Mesodermal cell (in vitro differentiated cells): Measurements from ENCODE around the gene B3GALNT2.
"Not testable (repeated sequence)": the region's sequence is repeated elsewhere in the genome, so short reads cannot be mapped to it uniquely, and the experiment has no call there.

Source experiments
- H3K27ac ChIP-seq: 2 replicates; pipeline ENCODE4 v1.7.0; 2013; ENCODE audit warnings: mild to moderate bottlenecking, low read depth, low read length, moderate library complexity; ENCODE audit not compliant: severe bottlenecking
- H3K36me3 ChIP-seq: 2 replicates; pipeline ENCODE4 v1.7.1; 2013; ENCODE audit warnings: mild to moderate bottlenecking, low read length, moderate library complexity; ENCODE audit not compliant: control insufficient read depth, insufficient read depth
- H3K4me1 ChIP-seq: one replicate; pipeline ENCODE4 v1.7.1; 2013; ENCODE audit warnings: mild to moderate bottlenecking, low read length; ENCODE audit not compliant: insufficient read depth, control insufficient read depth, poor library complexity, severe bottlenecking
- H3K4me3 ChIP-seq: 2 replicates; pipeline ENCODE4 v1.7.0; 2013; ENCODE audit warnings: low read length, control low read depth, mild to moderate bottlenecking; ENCODE audit not compliant: insufficient read depth, poor library complexity, severe bottlenecking; ENCODE audit errors: extremely low read depth
- H3K9me3 ChIP-seq: 2 replicates; pipeline ENCODE4 v1.7.1; 2013; ENCODE audit warnings: mild to moderate bottlenecking, low read length, moderate library complexity; ENCODE audit not compliant: control insufficient read depth
- WGBS, 2 experiments: methylation state at CpG; one replicate each; pipeline ENCODE4 v1.1.5; 2013; ENCODE audit warnings: missing lambda C conversion rate in 2 of 2; ENCODE audit not compliant: insufficient coverage in 2 of 2; 5-methylcytosine and 5-hydroxymethylcytosine counted together

Gene B3GALNT2

GRCh38 chr1:235470741-235471439 lies 33.4 kb downstream of the B3GALNT2 start:
- no peaks in the 10 kb centered on the region for H3K9me3 ChIP-seq
- no peak overlapping the region for H3K4me3 ChIP-seq
- no peak overlapping the region for H3K27ac ChIP-seq
- H3K36me3 ChIP-seq: peaks cover 38% of the 10 kb centered on the region
- WGBS, 2 experiments: 92 to 93% methylated on average over 3 of the region's 6 CpGs
- no peaks in the 10 kb centered on the region for H3K4me1 ChIP-seq

GRCh38 chr1:235469897-235470296 lies 34.4 kb downstream of the B3GALNT2 start:
- H3K27ac ChIP-seq: not testable (repeated sequence)

GRCh38 chr1:235468970-235469369 lies 35.3 kb downstream of the B3GALNT2 start:
- 86% methylated on average over 2 of the region's 4 CpGs; no CpG with 5 or more reads in 1 of the 2 experiments for WGBS, 2 experiments
- Histone ChIP-seq H3K36me3 (peaks cover 51% of the 10 kb centered on the region), H3K4me1 (no peaks in the 10 kb centered on the region), H3K4me3 (no peak overlapping the region), H3K27ac (no peak overlapping the region), H3K9me3 (no peaks in the 10 kb centered on the region)

More at GRCh38 chr1:235469897-235470296, 34.4 kb downstream of the B3GALNT2 start:
- WGBS, 2 experiments: no CpG with 5 or more reads among the region's 2 CpGs
- not testable (repeated sequence) for H3K9me3 ChIP-seq, H3K4me1 ChIP-seq, H3K4me3 ChIP-seq
- H3K36me3 ChIP-seq: peaks cover 44% of the 10 kb centered on the region

GRCh38 chr1:235468004-235468403 lies 36.2 kb downstream of the B3GALNT2 start:
- H3K9me3 ChIP-seq: no peaks in the 10 kb centered on the region
- H3K4me3 ChIP-seq: no peak overlapping the region
- WGBS, 2 experiments: 93% methylated on average over 2 of the region's 3 CpGs; no CpG with 5 or more reads in 1 of the 2 experiments
- H3K27ac ChIP-seq: no peak overlapping the region
- no peaks in the 10 kb centered on the region for H3K4me1 ChIP-seq
- H3K36me3 ChIP-seq: peaks cover 54% of the 10 kb centered on the region

GRCh38 chr1:235465066-235465465 lies 39.2 kb downstream of the B3GALNT2 start:
- 100% methylated on average over 1 of the region's 3 CpGs for WGBS, 2 experiments

GRCh38 chr1:235462832-235463231 lies 41.4 kb downstream of the B3GALNT2 start:
- H3K4me3 ChIP-seq, H3K4me1 ChIP-seq, H3K9me3 ChIP-seq, H3K27ac ChIP-seq: not testable (repeated sequence)
- H3K36me3 ChIP-seq: peaks cover 50% of the 10 kb centered on the region
- WGBS, 2 experiments: no CpG with 5 or more reads among the region's 3 CpGs

More at GRCh38 chr1:235465066-235465465, 39.2 kb downstream of the B3GALNT2 start:
- Histone ChIP-seq H3K4me1 (no peaks in the 10 kb centered on the region), H3K9me3 (no peaks in the 10 kb centered on the region), H3K4me3 (no peak overlapping the region), H3K36me3 (peaks cover 51% of the 10 kb centered on the region), H3K27ac (no peak overlapping the region)

GRCh38 chr1:235461954-235462353 lies 42.3 kb downstream of the B3GALNT2 start:
- WGBS, 2 experiments: no CpG with 5 or more reads among the region's 1 CpG

GRCh38 chr1:235460770-235461169 lies 43.5 kb downstream of the B3GALNT2 start:
- Histone ChIP-seq H3K27ac (no peak overlapping the region), H3K4me1 (no peaks in the 10 kb centered on the region), H3K9me3 (no peaks in the 10 kb centered on the region), H3K4me3 (no peak overlapping the region), H3K36me3 (peaks cover 40% of the 10 kb centered on the region)
- WGBS, 2 experiments: 94 to 100% methylated on average over 1 to 2 of the region's 5 CpGs

More at GRCh38 chr1:235461954-235462353, 42.3 kb downstream of the B3GALNT2 start:
- peaks cover 49% of the 10 kb centered on the region for H3K36me3 ChIP-seq
- no peak overlapping the region for H3K4me3 ChIP-seq
- H3K4me1 ChIP-seq: no peaks in the 10 kb centered on the region
- no peaks in the 10 kb centered on the region for H3K9me3 ChIP-seq
- no peak overlapping the region for H3K27ac ChIP-seq

GRCh38 chr1:235457856-235458255 lies 46.4 kb downstream of the B3GALNT2 start:
- not testable (repeated sequence) for H3K4me3 ChIP-seq, H3K27ac ChIP-seq, H3K9me3 ChIP-seq, H3K4me1 ChIP-seq
- WGBS, 2 experiments: 84 to 86% methylated on average over 4 to 5 of the region's 7 CpGs
- peaks cover 46% of the 10 kb centered on the region for H3K36me3 ChIP-seq

- H3K27ac ChIP-seq: no peak overlapping the region
- 87 to 93% methylated on average over 2 to 3 of the region's 4 CpGs for WGBS, 2 experiments
- H3K4me1 ChIP-seq: no peaks in the 10 kb centered on the region
- peaks cover 58% of the 10 kb centered on the region for H3K36me3 ChIP-seq
- H3K9me3 ChIP-seq: no peaks in the 10 kb centered on the region
- no peak overlapping the region for H3K4me3 ChIP-seq
These were observed 48.4 kb downstream of the B3GALNT2 start for GRCh38 chr1:235455823-235456222.

- Histone ChIP-seq H3K9me3 (no peaks in the 10 kb centered on the region), H3K4me1 (no peaks in the 10 kb centered on the region), H3K27ac (no peak overlapping the region), H3K36me3 (peaks cover 61% of the 10 kb centered on the region), H3K4me3 (no peak overlapping the region)
- WGBS, 2 experiments: 80 to 100% methylated on average over 1 of the region's 2 CpGs
These were observed 49.2 kb downstream of the B3GALNT2 start for GRCh38 chr1:235455097-235455496.
